ENCODE measurements around the gene SLC41A3.

Gene SLC41A3

GRCh38 chr3:126033051-126033745 is 50.7 kb downstream of the SLC41A3 start:
- in situ Hi-C loops (cut with MboI; ENCODE audit: low sequenced_read_pairs): no loop called here

GRCh38 chr3:126031981-126032471 is 51.9 kb downstream of the SLC41A3 start:
- in situ Hi-C loops (cut with MboI; ENCODE audit: low sequenced_read_pairs): no loop called here

- in situ Hi-C loops (cut with MboI; ENCODE audit: low sequenced_read_pairs): no loop called here
Measured at GRCh38 chr3:126030455-126030854, 53.5 kb downstream of the SLC41A3 start.

GRCh38 chr3:126029241-126029640 is 54.7 kb downstream of the SLC41A3 start:
- in situ Hi-C loops (cut with MboI; ENCODE audit: low sequenced_read_pairs): no loop called here

- in situ Hi-C loops (cut with MboI; ENCODE audit: low sequenced_read_pairs): no loop called here
Measured at GRCh38 chr3:126028096-126028495, 55.8 kb downstream of the SLC41A3 start.

GRCh38 chr3:126026761-126027160 is 57.2 kb downstream of the SLC41A3 start:
- in situ Hi-C loops (cut with MboI; ENCODE audit: low sequenced_read_pairs): no loop called here

- in situ Hi-C loops (cut with MboI; ENCODE audit: low sequenced_read_pairs): no loop called here
Measured at GRCh38 chr3:126026277-126026751, 57.6 kb downstream of the SLC41A3 start.

- in situ Hi-C loops (cut with MboI; ENCODE audit: low sequenced_read_pairs): no loop called here
Measured at GRCh38 chr3:126025862-126026261, 58.1 kb downstream of the SLC41A3 start.

GRCh38 chr3:126025116-126025729 is 58.7 kb downstream of the SLC41A3 start:
- in situ Hi-C loops (cut with MboI; ENCODE audit: low sequenced_read_pairs): no loop called here

- in situ Hi-C loops (cut with MboI; ENCODE audit: low sequenced_read_pairs): no loop called here
Measured at GRCh38 chr3:126024049-126024854, 59.7 kb downstream of the SLC41A3 start.

- in situ Hi-C loops (cut with MboI; ENCODE audit: low sequenced_read_pairs): no loop called here
Measured at GRCh38 chr3:126023390-126023789, 60.5 kb downstream of the SLC41A3 start.

- in situ Hi-C loops (cut with MboI; ENCODE audit: low sequenced_read_pairs): no loop called here
Measured at GRCh38 chr3:126022741-126023359, 61.1 kb downstream of the SLC41A3 start.

- in situ Hi-C loops (cut with MboI; ENCODE audit: low sequenced_read_pairs): no loop called here
Measured at GRCh38 chr3:126021702-126022101, 62.2 kb downstream of the SLC41A3 start.

- in situ Hi-C loops (cut with MboI; ENCODE audit: low sequenced_read_pairs): no loop called here
Measured at GRCh38 chr3:126021224-126021623, 62.7 kb downstream of the SLC41A3 start.

- in situ Hi-C loops (cut with MboI; ENCODE audit: low sequenced_read_pairs): no loop called here
Measured at GRCh38 chr3:126019683-126020082, 64.2 kb downstream of the SLC41A3 start.

GRCh38 chr3:126018995-126019394 is 64.9 kb downstream of the SLC41A3 start:
- in situ Hi-C loops (cut with MboI; ENCODE audit: low sequenced_read_pairs): no loop called here

- in situ Hi-C loops (cut with MboI; ENCODE audit: low sequenced_read_pairs): no loop called here
Measured at GRCh38 chr3:126018545-126018944, 65.4 kb downstream of the SLC41A3 start.

GRCh38 chr3:126017362-126017761 is 66.6 kb downstream of the SLC41A3 start:
- in situ Hi-C loops (cut with MboI; ENCODE audit: low sequenced_read_pairs): no loop called here

- in situ Hi-C loops (cut with MboI; ENCODE audit: low sequenced_read_pairs): no loop called here
Measured at GRCh38 chr3:126016616-126017015, 67.3 kb downstream of the SLC41A3 start.

- in situ Hi-C loops (cut with MboI; ENCODE audit: low sequenced_read_pairs): no loop called here
Measured at GRCh38 chr3:126015075-126015474, 68.8 kb downstream of the SLC41A3 start.

- in situ Hi-C loops (cut with MboI; ENCODE audit: low sequenced_read_pairs): no loop called here
Measured at GRCh38 chr3:126014252-126014651, 69.7 kb downstream of the SLC41A3 start.

Data from hTERT RPE-1 (cell line).